ENCODE measurements around the gene DPP6.

The DPP6 gene

GRCh38 chr7:154872811-154873499 is 820.8 kb downstream of the DPP6 start:
- no peaks in the 10 kb centered on the region for H3K27me3 ChIP-seq (ENCODE audit: insufficient read depth, poor library complexity, severe bottlenecking)
- H3K36me3 ChIP-seq (ENCODE audit: low read depth) = no peaks in the 10 kb centered on the region
- H3K4me1 ChIP-seq (ENCODE audit: insufficient read depth, poor library complexity, severe bottlenecking) = no peaks in the 10 kb centered on the region
- no peak overlapping the region for H3K4me3 ChIP-seq (ENCODE audit: severe bottlenecking)
- no peaks in the 10 kb centered on the region for H3K9me3 ChIP-seq (ENCODE audit: severe bottlenecking)
- TF ChIP-seq CTCF (IDR thresholded peaks at IDR 0.05; ENCODE audit: poor library complexity, severe bottlenecking) = no peak
- H3K27ac ChIP-seq (ENCODE audit: poor library complexity, severe bottlenecking) = no peak overlapping the region
- ATAC-seq (ENCODE audit: low read depth) (no peak), DNase-seq (ENCODE audit: low spot score) (no peak)

GRCh38 chr7:154873500-154874121 is 821.4 kb downstream of the DPP6 start:
- no peak overlapping the region for H3K27ac ChIP-seq (ENCODE audit: poor library complexity, severe bottlenecking)
- no peaks in the 10 kb centered on the region for H3K9me3 ChIP-seq (ENCODE audit: severe bottlenecking)
- DNase-seq (ENCODE audit: low spot score) (no peak), ATAC-seq (ENCODE audit: low read depth) (no peak)
- H3K27me3 ChIP-seq (ENCODE audit: insufficient read depth, poor library complexity, severe bottlenecking) = no peaks in the 10 kb centered on the region
- H3K4me3 ChIP-seq (ENCODE audit: severe bottlenecking) = no peak overlapping the region
- TF ChIP-seq CTCF (IDR thresholded peaks at IDR 0.05; ENCODE audit: poor library complexity, severe bottlenecking) = no peak
- no peaks in the 10 kb centered on the region for H3K36me3 ChIP-seq (ENCODE audit: low read depth)
- no peaks in the 10 kb centered on the region for H3K4me1 ChIP-seq (ENCODE audit: insufficient read depth, poor library complexity, severe bottlenecking)

GRCh38 chr7:154874409-154875113 is 822.4 kb downstream of the DPP6 start:
- Histone ChIP-seq H3K9me3 (ENCODE audit: severe bottlenecking) (no peaks in the 10 kb centered on the region), H3K27me3 (ENCODE audit: insufficient read depth, poor library complexity, severe bottlenecking) (no peaks in the 10 kb centered on the region), H3K27ac (ENCODE audit: poor library complexity, severe bottlenecking) (no peak overlapping the region), H3K4me3 (ENCODE audit: severe bottlenecking) (no peak overlapping the region), H3K36me3 (ENCODE audit: low read depth) (no peaks in the 10 kb centered on the region), H3K4me1 (ENCODE audit: insufficient read depth, poor library complexity, severe bottlenecking) (no peaks in the 10 kb centered on the region)
- ATAC-seq (ENCODE audit: low read depth) (no peak), DNase-seq (ENCODE audit: low spot score) (no peak)
- TF ChIP-seq CTCF (IDR thresholded peaks at IDR 0.05; ENCODE audit: poor library complexity, severe bottlenecking) = no peak

GRCh38 chr7:154875297-154875696 is 823.1 kb downstream of the DPP6 start:
- Histone ChIP-seq H3K4me3 (ENCODE audit: severe bottlenecking) (no peak overlapping the region), H3K4me1 (ENCODE audit: insufficient read depth, poor library complexity, severe bottlenecking) (no peaks in the 10 kb centered on the region), H3K36me3 (ENCODE audit: low read depth) (no peaks in the 10 kb centered on the region), H3K27ac (ENCODE audit: poor library complexity, severe bottlenecking) (no peak overlapping the region), H3K27me3 (ENCODE audit: insufficient read depth, poor library complexity, severe bottlenecking) (no peaks in the 10 kb centered on the region), H3K9me3 (ENCODE audit: severe bottlenecking) (no peaks in the 10 kb centered on the region)
- ATAC-seq (ENCODE audit: low read depth) = no peak
- DNase-seq (ENCODE audit: low spot score) = no peak
- TF ChIP-seq CTCF (IDR thresholded peaks at IDR 0.05; ENCODE audit: poor library complexity, severe bottlenecking) = no peak

Measured in RWPE2 (cell line).